Hepatic stellate cell (primary cell): ENCODE data around the gene CTDSP1.

Experiments used
- DNase-seq: peaks from one replicate; pipeline ENCODE4 v3.0.0; 2011; ENCODE audit warnings: low spot score

CTDSP1 gene

GRCh38 chr2:218383892-218384519, 15.7 kb upstream of the CTDSP1 start:
- no peak for DNase-seq

- DNase-seq, result no peak
Measured at GRCh38 chr2:218384975-218385374, 14.7 kb upstream of the CTDSP1 start.

GRCh38 chr2:218386505-218387368, 12.9 kb upstream of the CTDSP1 start:
- no peak for DNase-seq

- DNase-seq, result peak; percentile 49
Measured at GRCh38 chr2:218387369-218388194, 12.1 kb upstream of the CTDSP1 start.

GRCh38 chr2:218389333-218390150, 10.1 kb upstream of the CTDSP1 start:
- DNase-seq, result no peak

GRCh38 chr2:218391202-218391601, 8.5 kb upstream of the CTDSP1 start:
- DNase-seq, result no peak

- DNase-seq, result no peak
Measured at GRCh38 chr2:218392459-218392858, 7.2 kb upstream of the CTDSP1 start.

GRCh38 chr2:218392891-218393462, 6.7 kb upstream of the CTDSP1 start:
- no peak for DNase-seq

- DNase-seq, result no peak
Measured at GRCh38 chr2:218393750-218394290, 5.8 kb upstream of the CTDSP1 start.

- DNase-seq, result no peak
Measured at GRCh38 chr2:218394298-218395089, 5.2 kb upstream of the CTDSP1 start.

- no peak for DNase-seq
Measured at GRCh38 chr2:218395090-218395444, 4.6 kb upstream of the CTDSP1 start.

GRCh38 chr2:218395456-218395825, 4.2 kb upstream of the CTDSP1 start:
- no peak for DNase-seq

GRCh38 chr2:218395826-218396687, 3.6 kb upstream of the CTDSP1 start:
- peak; percentile 91 for DNase-seq

- peak; percentile 75 for DNase-seq
Measured at GRCh38 chr2:218396688-218397462, 2.8 kb upstream of the CTDSP1 start.

GRCh38 chr2:218397463-218397819, 2.2 kb upstream of the CTDSP1 start:
- DNase-seq, result no peak

GRCh38 chr2:218397820-218398436, 1.7 kb upstream of the CTDSP1 start:
- DNase-seq, result peak; percentile 87

- DNase-seq, result peak; percentile 83
Measured at GRCh38 chr2:218398437-218399390, 954 bp upstream of the CTDSP1 start.
